Endothelial cell of umbilical vein (primary cell): ENCODE measurements around the gene PBX3. TPM values are rescaled to one million over a fixed set of nuclear protein-coding genes. Genes with fewer than 3 reads are reported as not detected.

ENCODE experiments used
- BruUV-seq: library from RNA; stranded (reverse); fragments of 400-500 nt; replicated peaks from 2 replicates; lab custom pipeline; 2021; lab: Mats Ljungman, UMichigan
- CTCF ChIA-PET: fragments of 300-600, 350-600 bp; sonication (Branson Sonifier 250); formaldehyde crosslinking; loops from one replicate; lab custom pipeline; 2021; ENCODE audit warnings: antibody characterized with exemption, inconsistent platforms; lab: Charles Lee
- POLR2A ChIA-PET: fragments of 300-600, 350-600 bp; sonication (Branson Sonifier 250); formaldehyde crosslinking; loops from one replicate; lab custom pipeline; 2021; ENCODE audit warnings: antibody characterized with exemption, inconsistent platforms; lab: Charles Lee
- DNase-seq: peaks from one replicate; pipeline ENCODE4 v3.0.0-alpha.2; 2011; ENCODE audit warnings: low read depth, low spot score
- FAIRE-seq: peaks from 2 replicates; lab custom pipeline; 2011; peaks lifted over from hg19 to GRCh38; lab: Jason Lieb, UNC
- H2AFZ ChIP-seq: 2 replicates; pipeline ENCODE4 v1.6.0; 2012; ENCODE audit warnings: low read depth, low read length, control low read depth, inconsistent platforms
- H3K27ac ChIP-seq: 2 replicates; pipeline ENCODE4 v1.5.1; 2011; ENCODE audit warnings: low read depth, mild to moderate bottlenecking, control low read depth, low read length, moderate library complexity; ENCODE audit not compliant: insufficient read depth
- H3K27me3 ChIP-seq, 2 experiments: 2 replicates each; pipeline versions ENCODE4 v1.6.0 to v1.6.1; 2011; ENCODE audit warnings: low read length in 2 of 2, mixed read lengths in 1 of 2; ENCODE audit not compliant: control insufficient read depth in 2 of 2, insufficient read depth in 2 of 2
- H3K36me3 ChIP-seq, 2 experiments: 2 replicates in 1 of 2; 3 replicates in 1 of 2; pipeline ENCODE4 v1.5.1; 2011; ENCODE audit warnings: low read length in 2 of 2, mild to moderate bottlenecking in 1 of 2, moderate library complexity in 1 of 2; ENCODE audit not compliant: control insufficient read depth in 2 of 2, insufficient read depth in 2 of 2; ENCODE audit errors: extremely low read depth in 1 of 2
- H3K4me1 ChIP-seq: 3 replicates; pipeline ENCODE4 v1.5.1; 2011; ENCODE audit warnings: mild to moderate bottlenecking, low read length; ENCODE audit not compliant: control insufficient read depth, insufficient read depth; ENCODE audit errors: extremely low read depth
- H3K4me2 ChIP-seq: 2 replicates; pipeline ENCODE4 v1.6.1; 2011; ENCODE audit warnings: low read length, control low read depth, mixed read lengths; ENCODE audit not compliant: insufficient read depth
- H3K4me3 ChIP-seq, 3 experiments: fragments of 200-600 bp in 1 of 3; sonication (generic), shearing (Covaris generic) in 1 of 3; replicated peaks in 1 of 3; 2 replicates each; pipeline ENCODE4 v1.5.1; 2011 to 2016; ENCODE audit warnings: control low read depth in 3 of 3, low read length in 3 of 3, mild to moderate bottlenecking in 2 of 3, inconsistent platforms in 1 of 3, low read depth in 1 of 3, moderate library complexity in 1 of 3; ENCODE audit not compliant: insufficient read depth in 1 of 3
- H3K79me2 ChIP-seq: 2 replicates; pipeline ENCODE4 v1.6.0; 2012; ENCODE audit warnings: low read length, inconsistent platforms; ENCODE audit not compliant: control insufficient read depth, insufficient read depth
- H3K9ac ChIP-seq: replicated peaks from 2 replicates; pipeline ENCODE3; 2011; ENCODE audit warnings: low read length, control low read depth; ENCODE audit not compliant: insufficient read depth; ENCODE audit errors: extremely low read depth
- H3K9me1 ChIP-seq: replicated peaks from 3 replicates; pipeline ENCODE4 v1.6.0; 2011; ENCODE audit warnings: mild to moderate bottlenecking, low read length; ENCODE audit not compliant: control insufficient read depth, insufficient read depth; ENCODE audit errors: extremely low read depth
- H3K9me3 ChIP-seq: replicated peaks from 2 replicates; pipeline ENCODE4 v1.5.1; 2012; ENCODE audit warnings: low read length, inconsistent platforms; ENCODE audit not compliant: control insufficient read depth, insufficient read depth
- H4K20me1 ChIP-seq: replicated peaks from 2 replicates; pipeline ENCODE3; 2011; ENCODE audit warnings: mild to moderate bottlenecking, low read length; ENCODE audit not compliant: control insufficient read depth, insufficient read depth; ENCODE audit errors: extremely low read depth
- CTCF ChIP-seq, 2 donors: IDR thresholded peaks; 1 replicate in 1 of 2; 2 replicates in 1 of 2; pipeline ENCODE4 v1.5.1; 2011; ENCODE audit warnings: low read length in 2 of 2, mild to moderate bottlenecking in 2 of 2, moderate library complexity in 2 of 2, control low read depth in 1 of 2, inconsistent platforms in 1 of 2, low read depth in 1 of 2; ENCODE audit not compliant: insufficient read depth in 1 of 2; ENCODE audit errors: extremely low read depth in 1 of 2
- EZH2 ChIP-seq: IDR thresholded peaks from 2 replicates; pipeline ENCODE4 v1.6.1; 2012; ENCODE audit warnings: borderline replicate concordance, low read depth, mild to moderate bottlenecking, moderate library complexity, low read length, inconsistent platforms; ENCODE audit not compliant: severe bottlenecking
- FOS ChIP-seq: IDR thresholded peaks from 2 replicates; pipeline ENCODE4 v1.6.1; 2011; ENCODE audit warnings: mild to moderate bottlenecking, low read length, moderate library complexity, borderline replicate concordance; ENCODE audit not compliant: insufficient read depth
- GATA2 ChIP-seq: IDR thresholded peaks from 2 replicates; pipeline ENCODE4 v1.7.0; 2011; ENCODE audit warnings: low read depth, mild to moderate bottlenecking, moderate library complexity, mixed read lengths, low read length; ENCODE audit not compliant: insufficient read length, insufficient read depth
- JUN ChIP-seq: IDR thresholded peaks from 2 replicates; pipeline ENCODE4 v1.6.1; 2011; ENCODE audit warnings: borderline replicate concordance, low read depth; ENCODE audit not compliant: insufficient read length, insufficient read depth
- MAX ChIP-seq: IDR thresholded peaks from 2 replicates; pipeline ENCODE4 v1.6.1; 2011; ENCODE audit not compliant: insufficient read depth, insufficient read length
- MYC ChIP-seq: IDR thresholded peaks from one replicate; pipeline ENCODE4 v1.6.1; 2011; ENCODE audit warnings: mild to moderate bottlenecking, low read depth, low read length
- POLR2A ChIP-seq: IDR thresholded peaks from 2 replicates; pipeline ENCODE4 v1.6.1; 2012; ENCODE audit warnings: low read depth, mild to moderate bottlenecking, control low read depth, low read length
- POLR2AphosphoS5 ChIP-seq: IDR thresholded peaks from 2 replicates; pipeline ENCODE4 v1.6.1; 2012; ENCODE audit warnings: low read depth, mild to moderate bottlenecking, control low read depth, low read length, moderate library complexity; ENCODE audit not compliant: insufficient read depth
- dilution Hi-C: fragments of 300-500 bp; cut with MboI; formaldehyde crosslinking; loops from one replicate; pipeline ENCODE4 v1.15.0; 2019; ENCODE audit warnings: low sequenced_read_pairs; ENCODE audit not compliant: extremely low pct_ligation_motif_present
- intact Hi-C: fragments of 100-400 bp; cut with micrococcal nuclease; formaldehyde crosslinking; loops from one replicate; pipeline ENCODE4 v1.10.0; 2022
- polyA plus RNA-seq, 4 experiments: library from polyadenylated mRNA; depleted of rRNA in 3 of 4; stranded (reverse) in 3 of 4; unstranded in 1 of 4; fragments of >200 nt; gene quantifications; 2 replicates each; pipeline versions ENCODE4 v1.2.1 to v1.2.3, GENCODE V29; 2011 to 2012; ENCODE audit warnings: missing spikeins in 1 of 4
- total RNA-seq: library from RNA; stranded (reverse); gene quantifications from 2 replicates; pipeline ENCODE4 v1.2.3, GENCODE V29; 2021

PBX3 gene
- total and polyA plus RNA-seq, 2 donors (not counting 3 experiments of a cell fraction or from before 2014, with no cell fraction given): 18.8 to 42.0 TPM

- peak overlapping the region; percentile 43 for H2AFZ ChIP-seq
Measured at GRCh38 chr9:125763394-125763801, 16.2 kb downstream of the PBX3 start.

More at GRCh38 chr9:125763394-125763801, 16.2 kb downstream of the PBX3 start:
- Histone ChIP-seq H4K20me1 (peaks cover 4% of the 10 kb centered on the region), H3K27me3 (no peaks in the 10 kb centered on the region), H3K9me3 (no peaks in the 10 kb centered on the region), H3K4me3 (no peak overlapping the region), H3K79me2 (peaks cover 20% of the 10 kb centered on the region), H3K9ac (no peak overlapping the region), H3K4me1 (peaks cover 13% of the 10 kb centered on the region), H3K9me1 (no peaks in the 10 kb centered on the region), H3K4me2 (peak overlapping the region; percentile 2), H3K36me3 (no peaks in the 10 kb centered on the region), H3K27ac (no peak overlapping the region)
- FAIRE-seq: no peak
- intact Hi-C loops: no loop called here
- ChIA-PET CTCF (no interaction called here), POLR2A (no interaction called here)
- DNase-seq: peak; percentile 76
- no TSS peak for BruUV-seq
- dilution Hi-C loops: no loop called here
- TF ChIP-seq FOS (no peak), GATA2 (no peak), EZH2 (no peak), JUN (no peak), POLR2A (no peak), CTCF (IDR thresholded peaks at IDR 0.05; ENCODE audit: extremely low read depth in 1 of 2, insufficient read depth in 1 of 2, low read depth in 1 of 2, low read length in 2 of 2) (no peak), MYC (no peak), MAX (no peak), POLR2AphosphoS5 (no peak)
